Fibroblast of gingiva (primary cell): ENCODE measurements around the gene URB2.
A peak's percentile ranks its signal among the peaks of the same experiment; 100 is the strongest.
"Not testable (repeated sequence)": the region's sequence is repeated elsewhere in the genome, so short reads cannot be mapped to it uniquely, and the experiment has no call there.

Source experiments
- DNase-seq: peaks from one replicate; pipeline ENCODE4 v3.0.0-alpha.2; 2011; ENCODE audit warnings: low read depth

URB2 gene

GRCh38 chr1:229614701-229615100 is 11.3 kb upstream of the URB2 start:
- DNase-seq, result no peak

- no peak for DNase-seq
Observed at GRCh38 chr1:229617351-229618100, 8.5 kb upstream of the URB2 start.

- DNase-seq, result no peak
Observed at GRCh38 chr1:229619002-229619401, 7.0 kb upstream of the URB2 start.

GRCh38 chr1:229619614-229620013 is 6.4 kb upstream of the URB2 start:
- no peak for DNase-seq

- peak; percentile 95 for DNase-seq
Observed at GRCh38 chr1:229620876-229621275, 5.2 kb upstream of the URB2 start.

GRCh38 chr1:229621663-229622062 is 4.4 kb upstream of the URB2 start:
- no peak for DNase-seq

GRCh38 chr1:229622641-229623120 is 3.4 kb upstream of the URB2 start:
- not testable (repeated sequence) for DNase-seq

GRCh38 chr1:229623225-229623624 is 2.8 kb upstream of the URB2 start:
- DNase-seq, result no peak

GRCh38 chr1:229623838-229624237 is 2.2 kb upstream of the URB2 start:
- DNase-seq, result no peak

- no peak for DNase-seq
Observed at GRCh38 chr1:229624521-229625070, 1.5 kb upstream of the URB2 start.

- peak; percentile 42 for DNase-seq
Observed at GRCh38 chr1:229625071-229625914, 754 bp upstream of the URB2 start.

- no peak for DNase-seq
Observed at GRCh38 chr1:229627003-229627402, 956 bp downstream of the URB2 start.

GRCh38 chr1:229629261-229629660 is 3.2 kb downstream of the URB2 start:
- no peak for DNase-seq

GRCh38 chr1:229631148-229631547 is 5.1 kb downstream of the URB2 start:
- no peak for DNase-seq

- DNase-seq, result no peak
Observed at GRCh38 chr1:229631966-229632365, 5.9 kb downstream of the URB2 start.

- no peak for DNase-seq
Observed at GRCh38 chr1:229636042-229636441, 10.0 kb downstream of the URB2 start.

- no peak for DNase-seq
Observed at GRCh38 chr1:229637746-229638145, 11.7 kb downstream of the URB2 start.

GRCh38 chr1:229640455-229640854 is 14.4 kb downstream of the URB2 start:
- DNase-seq, result no peak

- no peak for DNase-seq
Observed at GRCh38 chr1:229641306-229641705, 15.3 kb downstream of the URB2 start.

GRCh38 chr1:229642376-229642775 is 16.3 kb downstream of the URB2 start:
- DNase-seq, result no peak

GRCh38 chr1:229642970-229643369 is 16.9 kb downstream of the URB2 start:
- no peak for DNase-seq

- peak; percentile 69 for DNase-seq
Observed at GRCh38 chr1:229643996-229644745, 18.1 kb downstream of the URB2 start.
